A549 (cell line): Measurements from ENCODE around the gene GPBP1. TPM values are rescaled to one million over a fixed set of nuclear protein-coding genes. Genes with fewer than 3 reads are reported as not detected.

ENCODE experiments used
- ATAC-seq, 2 experiments: fragments of 200-7000 bp in 1 of 2; fragments of >200 bp in 1 of 2; cut with Nextera tagmentation in 1 of 2; cut with Tn5 transposase in 1 of 2; 3 replicates each; pipeline versions ENCODE4 v1.8.0 to v1.9.1; 2018 to 2020; ENCODE audit warnings: mild to moderate bottlenecking in 1 of 2, moderate library complexity in 1 of 2
- CTCF ChIA-PET: fragments of 300-600 bp; sonication (Branson Sonifier 250); formaldehyde crosslinking; extraction: SDS; loops from one replicate; lab custom pipeline; 2021; ENCODE audit warnings: antibody characterized with exemption, inconsistent platforms; lab: Yijun Ruan, JAX
- POLR2A ChIA-PET: fragments of 350-600 bp; formaldehyde crosslinking; extraction: SDS; loops from one replicate; lab custom pipeline; 2021; ENCODE audit warnings: antibody characterized with exemption, inconsistent platforms; lab: Yijun Ruan, JAX
- DNase-seq, 2 experiments: peaks; one replicate each; pipeline versions ENCODE4 v3.0.0 to v3.0.0-alpha.2; 2011 to 2016; ENCODE audit warnings: low read depth in 1 of 2, low spot score in 1 of 2
- FAIRE-seq: peaks from 2 replicates; lab custom pipeline; 2011; peaks lifted over from hg19 to GRCh38; lab: Jason Lieb, UNC
- H3K27ac ChIP-seq, 2 experiments: fragments of >200 bp; sonication (Bioruptor Twin); formaldehyde crosslinking; 3 replicates each; pipeline ENCODE4 v1.5.1; 2016 to 2017
- H3K4me1 ChIP-seq: fragments of >200 bp; sonication (Bioruptor Twin); formaldehyde crosslinking; 3 replicates; pipeline ENCODE4 v1.6.1; 2016
- H3K4me2 ChIP-seq: fragments of >200 bp; sonication (Bioruptor Twin); formaldehyde crosslinking; 3 replicates; pipeline ENCODE4 v1.6.1; 2016
- H3K4me3 ChIP-seq: fragments of >200 bp; sonication (Bioruptor Twin); formaldehyde crosslinking; 3 replicates; pipeline ENCODE4 v1.5.1; 2016
- H3K9me3 ChIP-seq: fragments of >200 bp; sonication (Bioruptor Twin); formaldehyde crosslinking; 3 replicates; pipeline ENCODE4 v1.6.1; 2016
- CTCF ChIP-seq: fragments of >200 bp; sonication (Bioruptor Twin); formaldehyde crosslinking; IDR thresholded peaks from 3 replicates; pipeline ENCODE4 v1.5.1; 2016
- ESRRA ChIP-seq: fragments of 150-350 bp; IDR thresholded peaks from 2 replicates; pipeline ENCODE4 v1.6.1; 2014; ENCODE audit warnings: mild to moderate bottlenecking, low read length, borderline replicate concordance
- FOSB ChIP-seq: fragments of 250-450 bp; sonication (Bioruptor Pico); IDR thresholded peaks from 2 replicates; pipeline ENCODE4 v1.5.0; 2020; ENCODE audit warnings: mild to moderate bottlenecking, moderate library complexity
- FOSL2 ChIP-seq, 2 experiments: fragments of 450-650 bp in 1 of 2; fragments of >200 bp in 1 of 2; sonication (Bioruptor Twin) in 1 of 2; formaldehyde crosslinking; IDR thresholded peaks; 2 replicates each; pipeline versions ENCODE4 v1.5.0 to v1.6.1; 2016 to 2020; ENCODE audit warnings: mild to moderate bottlenecking in 1 of 2, moderate library complexity in 1 of 2
- GATA3 ChIP-seq: IDR thresholded peaks from 2 replicates; pipeline ENCODE4 v1.6.1; 2012; ENCODE audit warnings: borderline replicate concordance
- HDAC2 ChIP-seq: fragments of 200-600 bp; sonication (generic); IDR thresholded peaks from 2 replicates; pipeline ENCODE4 v1.6.1; 2016
- HMGXB4 ChIP-seq: fragments of 250-450 bp; sonication (Bioruptor Pico); IDR thresholded peaks from 2 replicates; pipeline ENCODE4 v1.5.0; 2021; ENCODE audit warnings: mild to moderate bottlenecking, moderate library complexity, borderline replicate concordance
- JUNB ChIP-seq: fragments of >200 bp; sonication (Bioruptor Twin); formaldehyde crosslinking; IDR thresholded peaks from 2 replicates; pipeline ENCODE4 v1.6.1; 2016
- KDM1A ChIP-seq: fragments of 200-600 bp; sonication (generic); IDR thresholded peaks from 2 replicates; pipeline ENCODE4 v1.6.1; 2016; ENCODE audit warnings: low read depth, mild to moderate bottlenecking
- MAFK ChIP-seq: fragments of 450-650 bp; IDR thresholded peaks from 2 replicates; pipeline ENCODE4 v1.6.1; 2014; ENCODE audit not compliant: partially characterized antibody
- MAX ChIP-seq: IDR thresholded peaks from 2 replicates; pipeline ENCODE4 v1.6.1; 2012
- MYC ChIP-seq: IDR thresholded peaks from 2 replicates; pipeline ENCODE4 v1.6.1; 2012; ENCODE audit warnings: mild to moderate bottlenecking, inconsistent platforms, low read length, improper control_type of control experiment, borderline replicate concordance
- POLR2A ChIP-seq: IDR thresholded peaks from 2 replicates; pipeline ENCODE4 v1.6.1; 2012; ENCODE audit warnings: mild to moderate bottlenecking, low read length
- RAD21 ChIP-seq, 2 experiments: fragments of >200 bp in 1 of 2; sonication (Bioruptor Twin) in 1 of 2; formaldehyde crosslinking in 1 of 2; IDR thresholded peaks in 1 of 2; conservative IDR thresholded peaks in 1 of 2; 2 replicates in 1 of 2; 3 replicates in 1 of 2; pipeline ENCODE4 v1.6.1; 2012 to 2018; ENCODE audit warnings: inconsistent platforms in 1 of 2
- RARB ChIP-seq: fragments of 250-450 bp; sonication (Bioruptor Pico); IDR thresholded peaks from 2 replicates; pipeline ENCODE4 v1.8.0; 2021; ENCODE audit warnings: mild to moderate bottlenecking, moderate library complexity
- RCOR1 ChIP-seq: fragments of 150-350 bp; IDR thresholded peaks from 2 replicates; pipeline ENCODE4 v1.6.1; 2014; ENCODE audit warnings: antibody characterized with exemption, low read length, low read depth
- RNF2 ChIP-seq: fragments of 200-600 bp; sonication (generic); IDR thresholded peaks from 2 replicates; pipeline ENCODE4 v1.6.1; 2016; ENCODE audit warnings: low read depth, mild to moderate bottlenecking, antibody characterized with exemption, moderate library complexity, borderline replicate concordance
- SMC3 ChIP-seq: fragments of >200 bp; sonication (Bioruptor Twin); formaldehyde crosslinking; IDR thresholded peaks from 3 replicates; pipeline ENCODE4 v1.6.1; 2018; ENCODE audit warnings: inconsistent platforms
- SREBF2 ChIP-seq: fragments of 450-650 bp; IDR thresholded peaks from 2 replicates; pipeline ENCODE4 v1.6.1; 2014; ENCODE audit warnings: mild to moderate bottlenecking, moderate library complexity
- TP53 ChIP-seq: fragments of 250-450 bp; sonication (Bioruptor Pico); IDR thresholded peaks from 2 replicates; pipeline ENCODE4 v1.5.0; 2021; ENCODE audit warnings: mild to moderate bottlenecking, moderate library complexity
- ZSCAN20 ChIP-seq: fragments of 250-450 bp; sonication (Bioruptor Pico); IDR thresholded peaks from 2 replicates; pipeline ENCODE4 v1.8.0; 2022; ENCODE audit warnings: mild to moderate bottlenecking, moderate library complexity
- WGBS: methylation state at CpG from one replicate; pipeline ENCODE4 v1.1.6; 2017; ENCODE audit errors: missing lambda C conversion rate; 5-methylcytosine and 5-hydroxymethylcytosine counted together
- polyA plus RNA-seq, 4 experiments: library from polyadenylated mRNA; depleted of rRNA in 3 of 4; stranded (reverse); fragments of >200 nt; fragmentation: RNase III in 1 of 4; extraction: RNeasy Plus Mini Kit Qiagen cat#74134 plus additional on column Dnase treatment in 1 of 4; gene quantifications; 2 replicates in 3 of 4; 3 replicates in 1 of 4; pipeline ENCODE4 v1.2.3, GENCODE V29; 2011 to 2017

Gene GPBP1
- polyA plus RNA-seq, 2 of the 4 experiments (the other 2 are of a cell fraction), result 31.0 to 86.0 TPM

GRCh38 chr5:57302164-57302563, 128.3 kb downstream of the GPBP1 start:
- Histone ChIP-seq H3K4me3 (no peak overlapping the region), H3K4me2 (0 out of 3 replicates have a peak overlapping the region, but pooled peaks have one; percentile 17), H3K9me3 (peaks cover 7% of the 10 kb centered on the region; the same call in 2 of the 3 replicates), H3K4me1 (peaks cover 18% of the 10 kb centered on the region), H3K27ac (peak overlapping the region in 1 of 2 experiments; percentile 19; a peak in 2 of 6 replicates)
- ATAC-seq (no peak), DNase-seq (peak in 1 of 2 experiments; percentile 62), FAIRE-seq (peak; percentile 63)
- TF ChIP-seq FOSL2 (IDR thresholded peaks at IDR 0.05) (no peak; the same call in 1 of the 2 replicates), FOSL2 (CRISPR knock-in tag; IDR thresholded peaks at IDR 0.05) (peak; percentile 51; the same call in 1 of the 2 replicates), CTCF (peak; percentile 33; the same call in 2 of the 3 replicates), SMC3 (peak; percentile 34; the same call in 2 of the 3 replicates), MAX (peak; percentile 36; the same call in 1 of the 2 replicates), HMGXB4 (CRISPR knock-in tag) (no peak), RAD21 (conservative IDR thresholded peaks at IDR 0.05 in 1 of 2, IDR thresholded peaks at IDR 0.05 in 1 of 2) (peak; percentile 36 to 38), GATA3 (peak; percentile 28; the same call in 1 of the 2 replicates), JUNB (0 out of 2 replicates have a peak, but pooled peaks have one; percentile 19), KDM1A (no peak), RNF2 (no peak)
- ChIA-PET CTCF (interaction anchor here (1.0 to 2.5 kb wide), 8 partner anchors 11 to 1159 kb away, joined by 3 to 12 read pairs (median 6); no protein-coding TSS in a partner anchor), POLR2A (interaction anchor here (0.8 kb wide), 1 partner anchor 1157 kb away, joined by 3 read pairs; no protein-coding TSS in a partner anchor)
- WGBS, result 61% methylated on average over 6 of the region's 6 CpGs

GRCh38 chr5:57302643-57303042, 128.8 kb downstream of the GPBP1 start:
- Histone ChIP-seq H3K9me3 (peaks cover 10% of the 10 kb centered on the region; the same call in 2 of the 3 replicates), H3K4me2 (0 out of 3 replicates have a peak overlapping the region, but pooled peaks have one; percentile 17), H3K4me3 (no peak overlapping the region), H3K27ac (0 out of 6 replicates have a peak overlapping the region, but pooled peaks of 1 of the 2 experiments have one; percentile 17), H3K4me1 (peaks cover 18% of the 10 kb centered on the region)
- CTCF ChIA-PET, result interaction anchor here (0.9 to 2.5 kb wide), 9 partner anchors 10 to 1158 kb away, joined by 3 to 12 read pairs (median 5); no protein-coding TSS in a partner anchor
- DNase-seq, result no peak
- POLR2A ChIA-PET, result interaction anchor here (0.8 kb wide), 1 partner anchor 1157 kb away, joined by 3 read pairs; no protein-coding TSS in a partner anchor
- no peak for TF ChIP-seq HDAC2
- TF ChIP-seq TP53 (CRISPR knock-in tag), result no peak
- no peak for TF ChIP-seq ESRRA
- TF ChIP-seq SREBF2, result no peak
- no peak for TF ChIP-seq MAFK
- TF ChIP-seq RARB, result no peak
- TF ChIP-seq RCOR1, result no peak
- no peak for TF ChIP-seq MYC
- no peak for TF ChIP-seq FOSB (CRISPR knock-in tag)
- no peak for TF ChIP-seq ZSCAN20
- TF ChIP-seq POLR2A, result no peak
- no peak for ATAC-seq
- no peak for FAIRE-seq
